Daoy (cell line): ENCODE results near the gene SND1. TPM values are rescaled to one million over a fixed set of nuclear protein-coding genes. Genes with fewer than 3 reads are reported as not detected.

Source experiments
- DNase-seq: peaks from one replicate; pipeline ENCODE4 v3.0.0-alpha.2; 2015; ENCODE audit warnings: low read depth
- total RNA-seq: library from RNA; depleted of rRNA; stranded (reverse); fragments of >200 nt; shearing (Covaris generic); gene quantifications from 2 replicates; pipeline ENCODE4 v1.2.3, GENCODE V29; 2014

Gene SND1
- total RNA-seq, 1 experiment from 2014 or later: 229 TPM

- DNase-seq: no peak
These were observed 343.3 kb downstream of the SND1 start for GRCh38 chr7:127995156-127995880.

GRCh38 chr7:127995881-127996215, 343.9 kb downstream of the SND1 start:
- DNase-seq: no peak

- DNase-seq: no peak
These were observed 344.5 kb downstream of the SND1 start for GRCh38 chr7:127996253-127997071.

- DNase-seq: no peak
These were observed 345.4 kb downstream of the SND1 start for GRCh38 chr7:127997226-127997922.

- no peak for DNase-seq
These were observed 346.7 kb downstream of the SND1 start for GRCh38 chr7:127998671-127999070.

GRCh38 chr7:128000048-128000447, 348.1 kb downstream of the SND1 start:
- no peak for DNase-seq

DNA sequence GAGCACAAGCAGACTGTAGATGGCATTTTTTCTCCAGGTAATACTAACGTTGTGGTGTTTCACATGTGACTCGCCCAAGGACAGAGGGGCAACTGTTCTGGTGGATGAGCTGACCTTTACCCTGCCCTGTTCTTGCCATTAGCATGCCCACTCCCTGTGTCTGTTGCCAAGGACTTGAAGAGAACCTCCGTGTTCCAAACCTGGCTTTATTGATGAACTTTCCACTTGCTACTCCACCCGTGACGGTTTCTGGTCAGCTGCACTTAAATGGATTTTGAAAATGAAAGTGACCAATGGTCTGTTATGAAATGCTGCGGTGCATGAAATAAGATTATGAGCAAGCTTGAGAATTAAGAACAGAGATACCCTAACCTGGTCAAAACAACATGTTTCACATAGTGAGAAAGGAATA, 348.9 kb downstream of the SND1 start:
- no peak for DNase-seq

- no peak for DNase-seq
These were observed 351.2 kb downstream of the SND1 start for GRCh38 chr7:128003167-128003566.

DNA sequence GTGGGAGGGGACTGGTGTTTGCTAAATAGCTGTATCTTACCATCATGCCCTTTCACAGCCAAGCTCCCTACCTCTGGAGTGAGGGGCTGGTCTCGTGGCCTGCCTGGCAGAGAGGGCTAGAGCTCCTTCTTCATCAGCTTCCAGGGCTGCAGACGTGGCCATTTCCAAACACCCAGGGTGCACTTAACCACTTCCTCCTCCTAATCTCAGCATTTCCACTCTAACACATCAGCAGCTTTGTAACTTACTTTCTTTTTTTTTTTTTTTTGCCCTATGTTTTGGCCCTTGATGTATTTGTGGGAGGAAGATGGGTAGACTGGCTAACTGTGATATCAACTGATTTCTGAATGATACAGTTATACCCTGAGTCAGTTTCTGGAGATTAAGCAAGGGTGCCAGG, 351.8 kb downstream of the SND1 start:
- DNase-seq: no peak

GRCh38 chr7:128004623-128005022, 352.6 kb downstream of the SND1 start:
- no peak for DNase-seq

- no peak for DNase-seq
These were observed 353.1 kb downstream of the SND1 start for GRCh38 chr7:128005117-128005516.

DNA sequence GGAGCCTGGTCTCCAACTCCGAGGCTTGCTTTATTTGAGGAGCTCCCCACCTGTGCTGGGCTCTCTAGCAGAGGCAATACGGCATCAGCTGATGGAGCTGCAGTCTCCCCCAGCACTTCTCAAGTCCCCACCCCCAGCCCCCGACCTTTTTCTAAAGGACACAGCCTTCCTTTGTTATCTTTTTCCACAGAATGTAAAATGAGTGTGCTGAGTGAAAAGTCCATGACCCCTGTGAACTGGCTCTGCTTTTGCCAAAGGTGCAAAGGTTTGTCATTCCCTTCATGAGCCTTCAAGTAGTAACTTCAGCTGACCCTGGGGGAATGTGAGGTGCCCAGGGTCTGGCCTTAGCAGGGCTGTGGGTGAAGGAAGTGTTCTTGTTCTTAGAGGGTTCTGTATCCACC, 353.8 kb downstream of the SND1 start:
- no peak for DNase-seq

GRCh38 chr7:128006550-128007302, 354.7 kb downstream of the SND1 start:
- no peak for DNase-seq

- DNase-seq: no peak
These were observed 355.3 kb downstream of the SND1 start for GRCh38 chr7:128007303-128007680.

DNA sequence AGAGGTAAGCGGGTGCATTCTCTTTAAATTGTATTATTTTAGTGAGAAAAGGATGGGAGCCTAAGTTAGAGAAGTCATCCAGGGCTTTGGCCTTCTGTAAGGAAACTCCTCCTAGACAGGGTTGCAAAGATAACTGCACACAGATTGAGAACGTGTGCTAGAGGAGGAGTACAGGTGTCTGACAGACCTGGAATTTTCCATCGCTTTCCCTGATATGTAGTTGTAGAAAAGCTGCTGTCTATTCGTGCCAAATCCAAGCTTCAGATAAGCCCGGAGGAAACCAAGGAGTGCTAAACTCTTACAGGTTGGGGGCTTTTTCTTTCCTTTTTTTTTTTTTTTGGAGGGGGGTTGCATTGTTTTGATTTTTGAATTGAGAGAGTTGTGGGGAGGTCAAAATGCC, 356.1 kb downstream of the SND1 start:
- no peak for DNase-seq

GRCh38 chr7:128008744-128009143, 356.8 kb downstream of the SND1 start:
- no peak for DNase-seq

GRCh38 chr7:128010391-128011127, 358.6 kb downstream of the SND1 start:
- no peak for DNase-seq

GRCh38 chr7:128011131-128011661, 359.2 kb downstream of the SND1 start:
- DNase-seq: no peak

GRCh38 chr7:128014811-128015210, 362.8 kb downstream of the SND1 start:
- DNase-seq: no peak

- DNase-seq: no peak
These were observed 365.5 kb downstream of the SND1 start for GRCh38 chr7:128017460-128017859.
